NCI-H2029 treated with DMSO at 0.1 percent for 48 hours (cell line): ENCODE data around the gene COL4A6.

Experiments used
- DNase-seq: peaks from one replicate; lab custom pipeline; 2025; lab: John Stamatoyannopoulos, UW

COL4A6 gene

DNA sequence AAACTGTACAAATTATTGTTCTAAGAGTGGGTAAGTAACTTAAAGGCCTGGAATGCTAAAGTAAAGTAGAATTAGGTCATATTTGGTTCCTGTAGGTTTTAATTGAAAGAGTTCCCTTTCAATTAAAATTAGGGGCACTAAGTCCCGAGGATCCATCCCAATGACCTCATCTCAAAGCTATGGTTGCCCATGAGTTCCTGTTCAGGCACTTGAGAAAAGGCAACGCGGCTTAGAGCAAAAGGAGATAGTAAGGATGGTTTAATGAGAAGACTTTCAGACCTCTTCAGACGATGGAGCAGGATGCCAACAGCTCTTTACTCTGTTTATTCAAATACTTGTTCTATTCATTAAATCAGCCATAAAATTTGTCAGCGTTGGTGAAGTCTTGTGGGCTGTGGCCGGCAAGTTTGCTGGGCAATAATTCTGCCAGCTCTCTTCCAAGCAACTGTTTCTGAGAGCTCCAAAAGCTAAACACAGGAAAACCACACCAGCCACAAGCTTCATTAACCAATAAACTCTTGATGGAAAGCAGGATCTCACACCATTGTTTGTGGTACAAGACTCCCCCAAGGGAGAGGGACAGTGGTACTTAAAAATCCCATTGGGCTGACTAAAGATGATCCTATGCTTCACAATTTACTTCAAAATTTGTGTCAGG is 167.4 kb downstream of the COL4A6 start:
- DNase-seq = peak; percentile 4

DNA sequence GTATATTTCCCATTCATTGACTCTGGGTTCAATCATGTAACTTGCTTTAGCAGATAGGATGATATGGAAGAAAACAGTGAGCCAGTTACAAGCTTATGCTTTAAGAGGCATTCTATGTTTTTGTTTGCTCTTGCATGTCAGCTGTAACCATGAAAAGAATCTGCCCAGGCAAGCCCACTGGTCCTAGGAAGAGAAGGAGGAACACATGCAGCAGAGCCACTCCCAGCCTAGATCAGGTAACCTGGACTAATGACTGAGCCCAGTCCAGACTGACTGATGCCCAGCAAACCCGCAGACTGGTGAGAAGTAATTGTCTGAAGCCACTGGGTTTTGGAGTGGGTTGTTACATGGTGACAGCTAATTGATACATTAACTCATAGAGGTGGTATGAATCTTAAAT is 167.9 kb downstream of the COL4A6 start:
- DNase-seq = peak; percentile 8

DNA sequence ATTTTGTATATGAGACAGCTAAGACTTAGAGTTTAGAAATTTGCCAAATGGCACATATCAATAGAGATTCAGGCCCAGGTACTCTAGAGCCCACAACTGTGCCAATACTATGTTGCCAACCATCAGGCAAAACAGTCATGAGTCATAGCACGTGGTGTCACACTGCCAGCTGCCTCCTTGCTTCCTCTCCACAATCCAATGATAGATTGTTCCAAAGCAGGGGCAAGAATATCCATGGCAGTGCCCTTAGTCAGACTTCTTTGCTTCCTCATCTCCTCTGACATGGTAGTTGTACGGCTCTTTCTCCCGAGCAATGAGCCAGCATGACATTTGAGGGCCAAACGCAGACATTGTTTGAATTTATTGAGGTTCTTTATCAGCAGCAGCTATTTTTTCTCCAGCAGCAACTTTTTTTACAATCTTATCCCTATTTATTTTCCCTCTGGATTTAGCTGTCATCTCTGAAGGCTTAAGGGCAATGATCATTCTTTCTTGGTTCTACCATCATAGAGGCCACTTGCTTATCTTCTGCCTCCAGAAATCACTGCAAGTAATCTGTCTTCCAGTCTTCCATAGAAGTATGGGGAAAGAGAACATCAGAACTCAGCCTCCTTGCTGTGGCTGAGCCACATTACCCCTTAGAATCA is 169.7 kb downstream of the COL4A6 start:
- DNase-seq = no peak

DNA sequence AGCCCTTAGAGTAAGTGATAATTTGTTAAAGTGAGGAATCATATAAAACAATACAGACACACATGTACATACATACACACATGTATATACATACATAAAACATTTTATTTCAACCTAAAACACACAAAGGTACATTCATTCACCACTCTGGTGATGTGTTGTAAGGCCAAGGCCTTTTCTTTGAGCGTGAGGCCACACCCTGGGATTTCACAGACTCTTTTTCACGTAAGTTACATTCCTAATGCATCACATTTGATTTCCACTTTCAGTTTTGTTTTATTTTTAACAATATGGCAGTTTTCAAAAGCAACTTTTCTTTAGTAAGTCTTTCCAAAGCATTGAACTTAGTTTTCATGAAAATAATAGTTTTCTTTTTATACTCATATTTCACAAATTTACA is 170.7 kb downstream of the COL4A6 start:
- no peak for DNase-seq

DNA sequence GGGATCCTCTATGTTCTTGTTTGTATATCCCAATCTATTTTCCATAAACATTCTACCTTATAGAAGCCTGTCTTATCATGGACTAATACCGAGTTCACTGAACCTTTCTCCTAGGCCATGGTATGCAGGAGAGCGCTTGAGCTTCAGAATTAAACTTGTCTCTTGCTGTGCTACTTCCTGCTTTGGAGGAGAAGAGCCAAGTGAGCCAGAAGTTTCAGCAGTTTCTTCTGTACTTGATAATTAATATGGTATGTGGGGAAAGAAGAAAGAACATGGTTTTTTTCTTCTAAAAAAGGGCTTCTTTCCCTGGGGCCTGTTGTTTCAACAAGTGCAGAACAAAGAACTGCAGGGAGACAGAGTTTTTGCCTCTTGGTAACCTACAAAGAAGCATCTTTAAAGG is 173.8 kb downstream of the COL4A6 start:
- DNase-seq = no peak

DNA sequence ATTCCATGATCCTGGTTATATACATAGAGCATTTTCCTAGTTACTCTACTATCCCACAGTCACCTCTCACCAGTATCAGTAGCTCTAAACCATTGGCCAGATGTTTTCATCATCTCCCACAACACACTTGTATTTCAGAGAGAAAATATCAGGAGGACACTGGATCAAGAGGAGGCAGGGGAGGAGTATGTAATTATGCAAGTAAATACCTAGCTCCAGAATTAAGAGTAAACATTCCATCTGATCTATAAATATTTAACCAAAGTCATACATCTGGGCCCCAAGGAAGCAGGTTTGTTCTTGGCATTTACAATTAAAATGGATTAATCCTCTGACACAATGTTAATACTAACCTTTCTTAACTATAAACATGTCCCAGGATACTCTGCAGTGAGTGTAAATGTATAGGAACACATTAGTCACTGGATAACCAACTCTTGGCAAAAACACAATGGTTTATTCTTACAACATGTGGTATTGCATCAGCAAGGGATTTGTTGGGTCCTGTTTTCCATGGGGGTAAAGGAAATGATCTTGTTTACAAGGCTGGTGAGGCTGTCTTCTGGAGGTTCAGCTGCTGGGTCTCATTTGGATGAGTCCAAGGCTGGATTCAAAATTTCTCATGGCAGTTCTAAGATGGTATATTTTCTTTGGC is 176.5 kb downstream of the COL4A6 start:
- DNase-seq = no peak

DNA sequence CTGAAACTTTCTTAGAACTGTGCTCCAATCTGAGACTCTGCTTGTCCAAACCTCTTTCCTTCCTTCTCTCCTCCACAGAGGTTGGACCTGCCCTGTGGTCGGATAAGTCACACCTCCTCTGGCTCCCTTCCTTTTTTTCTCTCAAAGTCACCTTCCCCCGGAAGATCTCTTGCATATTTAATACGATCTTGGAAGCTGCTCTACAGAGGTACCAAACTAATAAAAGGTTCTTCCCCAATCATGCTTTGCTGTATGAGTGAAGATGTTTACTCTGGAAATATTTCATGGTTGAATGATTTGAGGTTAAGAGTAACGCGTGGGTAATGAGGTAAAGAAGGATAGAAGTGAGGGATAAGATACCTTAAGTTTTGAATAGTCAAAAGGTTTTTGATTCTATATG is 180.7 kb downstream of the COL4A6 start:
- no peak for DNase-seq

DNA sequence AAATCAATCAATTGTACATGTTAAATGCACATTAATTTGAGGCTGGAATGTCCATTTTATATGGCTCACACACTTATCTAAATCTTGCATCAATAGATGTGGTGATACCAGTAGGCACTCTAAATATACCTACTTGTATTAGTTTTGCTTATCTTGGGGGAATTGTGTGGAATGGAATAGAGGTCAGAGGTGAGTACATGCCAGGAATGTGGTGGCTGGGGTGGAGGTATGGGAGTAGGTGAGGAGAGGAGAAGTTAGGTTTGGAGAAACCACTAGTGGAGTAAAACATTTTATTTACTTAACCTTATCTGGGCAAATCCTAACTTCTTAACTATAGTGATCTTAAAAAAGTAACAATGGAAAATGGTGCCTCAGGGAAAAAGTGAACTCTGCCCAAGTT is 183.6 kb downstream of the COL4A6 start:
- DNase-seq = no peak

DNA sequence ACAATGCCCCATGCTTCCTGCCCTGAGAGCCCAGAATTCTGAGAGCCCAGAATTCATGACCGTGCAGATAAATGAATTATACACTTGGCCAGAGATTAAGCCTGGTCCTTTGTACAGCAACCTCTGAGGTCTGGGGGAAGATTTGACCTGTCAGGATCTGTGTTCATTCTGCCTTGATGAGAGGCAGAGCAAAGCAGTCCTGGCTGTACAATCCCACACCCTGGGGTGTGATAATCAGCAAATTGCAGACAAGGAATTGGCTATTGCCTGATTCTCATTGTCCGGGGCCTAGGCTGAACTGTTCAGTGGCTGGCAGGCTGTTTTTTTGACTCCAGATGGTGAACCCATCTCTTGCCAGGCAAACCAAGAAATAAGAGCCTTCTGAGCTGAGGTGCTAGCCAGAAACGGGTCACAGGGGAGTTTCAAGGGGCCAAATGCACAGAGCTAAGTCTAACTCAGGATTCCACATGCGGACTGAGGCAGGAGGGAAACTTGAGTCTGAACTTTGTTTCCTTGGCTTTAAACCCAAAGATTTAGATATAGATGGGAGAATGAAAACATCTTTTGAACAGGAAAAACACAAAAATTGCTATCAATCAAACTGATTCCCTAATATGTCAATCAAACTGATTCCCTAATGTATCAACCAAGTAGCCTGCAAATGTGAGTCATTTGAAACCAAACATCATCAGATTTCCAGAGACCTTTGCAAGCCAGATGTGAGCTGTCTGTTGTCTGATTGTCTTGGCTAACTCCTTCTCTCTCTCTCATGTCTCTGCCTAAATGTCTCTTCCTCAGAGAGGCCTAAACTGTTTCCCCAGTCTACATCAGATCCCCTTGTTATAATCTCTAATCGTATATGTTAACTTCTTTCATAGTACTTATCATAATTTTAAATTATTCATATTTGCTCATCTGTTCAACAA is 187.3 kb downstream of the COL4A6 start:
- DNase-seq = no peak

DNA sequence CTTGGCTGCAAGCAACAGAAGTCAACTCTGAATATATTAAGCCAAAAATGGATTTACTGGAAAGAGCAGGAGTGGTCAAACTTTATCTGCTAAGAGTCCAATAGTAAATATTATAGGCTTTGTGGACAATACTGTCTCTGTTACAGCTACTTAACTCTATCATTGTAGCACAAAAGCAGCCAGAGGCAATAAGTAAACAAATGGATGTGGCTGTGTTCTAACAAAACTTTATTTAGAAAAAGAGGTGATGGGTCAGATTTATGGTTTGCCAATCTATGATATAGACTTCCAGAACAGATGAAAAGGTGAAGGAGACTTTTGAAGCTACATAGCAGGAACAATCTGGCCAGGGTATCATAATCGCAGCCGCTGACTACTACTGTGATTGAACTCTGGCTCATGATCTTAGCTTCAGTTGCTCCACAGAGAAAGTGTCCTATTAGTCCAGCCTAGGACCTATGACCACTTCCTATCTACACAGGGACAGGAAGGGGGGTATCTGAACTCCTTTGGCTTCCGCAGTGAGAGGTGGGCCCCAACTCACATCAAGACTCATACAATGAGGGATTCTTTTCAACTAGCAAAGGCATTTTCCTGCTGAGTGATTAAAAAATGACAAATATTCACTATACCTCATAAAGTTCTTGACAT is 191.8 kb downstream of the COL4A6 start:
- no peak for DNase-seq

DNA sequence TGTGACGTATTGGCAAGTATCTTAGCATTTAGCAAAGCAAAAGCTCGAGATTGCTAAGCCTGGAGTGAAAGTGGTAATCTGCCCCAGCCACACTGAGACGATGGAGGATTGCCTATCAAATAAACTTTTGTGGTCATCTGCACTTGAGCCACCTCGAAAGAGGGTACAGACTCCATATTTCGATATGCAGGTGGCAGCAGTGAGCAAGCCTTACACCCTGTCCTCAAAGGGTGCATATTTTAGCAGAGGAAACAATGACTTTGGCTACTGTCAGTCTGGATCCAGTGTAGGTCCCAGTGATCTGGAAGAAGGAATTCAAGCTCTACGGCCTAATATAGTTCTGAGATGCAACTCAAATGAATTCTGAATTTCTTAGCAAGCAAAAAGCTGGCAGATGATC is 192.8 kb downstream of the COL4A6 start:
- DNase-seq = no peak

DNA sequence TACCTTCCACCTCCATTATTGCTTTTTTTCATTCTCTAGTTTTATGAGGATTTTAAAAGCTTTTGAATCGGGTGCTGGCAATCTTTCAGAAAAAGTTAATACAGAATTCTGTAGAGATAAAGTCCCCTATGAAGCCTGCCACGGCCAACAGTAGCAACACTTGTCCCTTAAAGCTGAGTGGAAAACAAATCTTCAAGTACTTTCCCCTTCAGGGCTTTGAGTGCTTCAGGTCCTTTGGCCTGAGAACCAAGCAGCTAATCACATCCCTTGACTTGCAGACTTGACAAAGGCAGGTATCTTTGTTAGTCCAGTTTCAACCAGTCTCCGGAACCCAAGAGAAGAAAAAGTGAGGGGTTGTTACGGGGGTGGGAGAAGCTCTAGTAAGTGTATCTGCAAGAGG is 202.2 kb downstream of the COL4A6 start:
- no peak for DNase-seq

DNA sequence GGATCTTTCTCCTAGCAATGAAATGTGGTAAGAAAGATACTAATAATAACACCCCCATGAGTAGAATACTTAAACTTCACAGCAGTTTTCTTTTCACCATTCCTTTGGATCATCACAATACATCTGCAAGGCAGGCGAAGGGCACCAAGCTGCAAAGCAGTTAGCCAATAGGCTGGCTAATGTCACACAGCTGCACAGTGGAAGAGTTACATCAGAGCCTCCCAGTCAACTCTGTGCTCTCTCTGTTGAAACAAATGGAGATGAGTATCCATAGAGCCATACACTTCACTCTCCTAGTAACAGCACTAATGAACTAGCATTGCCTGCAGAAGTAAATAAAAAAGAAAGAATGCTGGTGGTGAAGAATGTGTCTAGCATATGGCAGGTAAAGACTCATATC is 207.6 kb downstream of the COL4A6 start:
- no peak for DNase-seq

DNA sequence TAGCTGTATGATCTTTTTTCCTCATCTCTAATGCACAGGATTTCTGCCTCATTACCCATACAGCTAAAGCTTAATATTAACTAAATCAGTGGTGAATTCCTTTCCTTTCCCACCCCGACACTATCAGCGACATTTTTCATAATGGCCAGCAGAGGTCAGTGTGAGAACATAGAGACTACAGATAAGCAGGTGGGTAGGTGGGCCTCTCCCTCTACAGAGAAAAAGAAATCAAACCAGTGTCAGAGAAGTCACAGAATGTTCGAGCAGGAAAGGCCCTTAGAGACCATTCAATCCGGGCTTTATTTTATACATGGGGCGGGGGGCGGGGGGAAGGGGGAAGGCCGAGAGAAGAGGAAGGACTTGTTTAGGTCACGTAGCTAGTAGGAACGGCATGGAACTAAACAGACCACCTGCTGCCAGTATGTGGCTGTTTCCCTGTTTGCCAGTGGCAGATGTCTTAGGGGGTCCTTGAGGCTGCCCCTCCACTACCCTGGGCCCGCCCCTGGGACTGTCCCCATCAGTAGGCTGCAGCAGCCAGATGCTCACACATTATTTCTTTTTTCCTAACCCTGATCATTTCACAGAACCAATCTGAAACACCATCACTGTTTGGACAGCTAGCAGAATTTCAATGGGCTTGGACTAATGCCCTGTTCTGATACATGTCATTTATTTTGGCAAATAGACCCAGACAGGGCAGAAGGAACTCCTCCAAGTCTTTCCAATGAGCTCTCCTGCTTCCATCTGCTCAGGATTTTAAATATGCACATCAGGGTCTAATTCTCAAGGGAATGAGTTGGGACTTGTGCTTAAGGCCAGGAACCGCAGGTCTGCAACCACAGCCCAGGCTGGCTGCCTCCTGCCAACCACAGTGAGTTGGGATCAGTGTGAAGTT is 213.2 kb downstream of the COL4A6 start:
- DNase-seq = peak; percentile 25

DNA sequence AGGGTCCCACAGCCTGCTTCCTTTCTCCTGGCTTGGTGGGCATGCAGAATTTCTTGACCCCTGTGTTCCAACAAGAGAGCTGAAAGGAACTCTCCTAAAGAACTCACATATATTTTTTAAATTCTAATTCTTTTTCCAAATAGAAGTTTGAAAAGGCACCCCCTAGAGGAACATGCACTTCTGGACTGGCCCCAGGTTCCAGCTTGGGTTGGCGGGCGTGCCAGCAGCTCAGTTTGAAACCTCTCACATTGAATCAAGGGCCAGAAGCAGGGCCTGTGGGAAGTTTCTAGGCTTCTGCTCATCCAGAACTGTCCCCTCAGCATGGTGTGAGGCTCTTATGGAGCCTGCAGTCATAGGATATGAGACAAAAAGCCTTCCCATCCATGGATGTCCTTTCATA is 214.0 kb downstream of the COL4A6 start:
- DNase-seq = no peak

DNA sequence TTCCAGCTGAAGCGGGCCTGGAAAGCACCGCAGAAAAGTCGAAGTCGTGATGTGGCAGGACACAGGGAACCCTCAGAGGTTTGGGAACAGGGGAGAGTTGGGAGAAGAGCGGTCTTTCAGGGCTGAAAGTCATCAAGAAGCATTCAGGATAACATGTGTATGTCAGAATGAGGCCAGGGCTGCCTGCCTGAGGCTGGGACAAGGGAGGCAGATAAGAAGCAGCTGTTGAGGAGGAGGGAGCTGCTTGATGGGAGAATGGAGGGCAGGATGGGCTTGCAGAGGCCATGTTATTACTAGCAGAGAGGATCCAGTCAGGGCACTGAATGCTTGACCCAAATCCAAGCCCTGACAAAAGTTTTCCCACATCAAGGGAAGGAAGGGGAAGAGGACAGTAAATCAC is 214.6 kb downstream of the COL4A6 start:
- DNase-seq = no peak

DNA sequence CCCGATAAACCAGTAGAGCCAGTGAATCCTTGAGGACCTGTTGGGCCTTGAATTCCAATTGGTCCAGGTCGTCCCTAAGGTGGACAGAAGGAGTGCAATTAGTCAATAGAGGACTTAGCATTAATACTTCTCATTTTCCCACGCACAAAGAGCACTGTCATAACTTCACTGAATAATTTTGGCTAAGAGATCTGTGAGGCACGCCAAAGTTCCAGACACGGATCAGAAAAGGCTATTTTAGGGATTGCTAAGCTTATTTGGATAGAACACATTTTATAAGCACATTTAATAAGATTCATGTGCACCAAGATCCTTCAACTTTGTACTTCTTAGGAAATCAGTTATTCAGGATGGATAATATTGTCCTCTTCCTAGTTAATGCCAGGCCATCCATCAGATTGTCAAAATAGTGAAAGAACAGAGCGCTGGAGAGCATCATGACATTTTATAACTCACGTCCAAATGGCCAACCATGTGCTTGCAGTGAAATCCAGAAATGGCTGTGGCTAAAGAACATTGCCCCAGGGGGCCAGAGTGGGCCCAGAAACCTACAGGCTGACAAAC is 216.8 kb downstream of the COL4A6 start:
- DNase-seq = no peak

DNA sequence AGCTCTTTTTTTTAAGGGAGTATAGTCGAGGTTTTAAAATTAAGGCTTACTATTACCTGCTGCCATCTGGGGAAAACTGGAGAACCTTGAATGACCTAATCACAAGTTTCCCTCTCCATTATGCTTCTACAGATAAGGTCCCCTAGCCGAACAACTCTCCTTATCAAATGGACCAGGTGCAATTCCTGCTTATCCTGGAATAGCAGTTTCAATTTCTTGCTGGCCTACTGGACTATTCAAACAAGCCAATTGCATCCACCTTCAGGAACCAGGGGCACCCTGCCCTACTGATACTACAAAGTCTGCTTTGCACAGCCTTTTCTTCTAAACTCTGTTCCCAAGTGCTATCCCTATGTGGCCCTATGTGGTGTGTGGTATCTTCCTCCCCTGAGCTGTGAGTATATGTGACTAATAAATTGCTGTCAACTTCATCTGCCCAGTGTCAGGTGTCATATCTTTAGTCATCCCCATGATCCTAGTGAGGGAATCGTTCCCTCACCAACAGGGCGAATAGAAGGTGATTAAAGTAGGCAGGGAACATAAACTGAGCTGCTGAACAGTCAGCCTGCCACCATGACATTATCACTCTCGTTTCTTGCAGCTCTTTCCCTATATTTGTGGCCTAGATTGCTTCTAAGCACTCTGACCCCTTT is 218.1 kb downstream of the COL4A6 start:
- no peak for DNase-seq

DNA sequence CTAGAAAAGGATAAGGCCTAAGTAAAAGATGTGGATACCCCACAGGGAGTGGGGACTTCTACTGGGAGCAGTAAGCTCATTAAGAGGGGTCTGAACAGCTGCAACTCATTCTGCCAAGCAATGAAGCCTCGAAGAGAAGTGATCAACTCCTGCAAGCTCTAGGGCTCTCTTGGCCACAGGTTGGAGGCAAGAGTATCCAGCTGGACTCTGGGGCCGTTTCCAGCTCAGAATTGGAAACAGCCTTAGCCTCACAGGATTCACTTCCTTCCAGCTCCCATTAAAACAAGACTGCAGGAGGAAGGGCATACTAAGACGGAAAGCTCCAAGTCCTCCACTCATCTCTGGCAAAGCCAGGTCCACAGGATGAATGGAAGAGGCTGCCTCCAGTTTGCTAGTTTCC is 220.3 kb downstream of the COL4A6 start:
- no peak for DNase-seq

DNA sequence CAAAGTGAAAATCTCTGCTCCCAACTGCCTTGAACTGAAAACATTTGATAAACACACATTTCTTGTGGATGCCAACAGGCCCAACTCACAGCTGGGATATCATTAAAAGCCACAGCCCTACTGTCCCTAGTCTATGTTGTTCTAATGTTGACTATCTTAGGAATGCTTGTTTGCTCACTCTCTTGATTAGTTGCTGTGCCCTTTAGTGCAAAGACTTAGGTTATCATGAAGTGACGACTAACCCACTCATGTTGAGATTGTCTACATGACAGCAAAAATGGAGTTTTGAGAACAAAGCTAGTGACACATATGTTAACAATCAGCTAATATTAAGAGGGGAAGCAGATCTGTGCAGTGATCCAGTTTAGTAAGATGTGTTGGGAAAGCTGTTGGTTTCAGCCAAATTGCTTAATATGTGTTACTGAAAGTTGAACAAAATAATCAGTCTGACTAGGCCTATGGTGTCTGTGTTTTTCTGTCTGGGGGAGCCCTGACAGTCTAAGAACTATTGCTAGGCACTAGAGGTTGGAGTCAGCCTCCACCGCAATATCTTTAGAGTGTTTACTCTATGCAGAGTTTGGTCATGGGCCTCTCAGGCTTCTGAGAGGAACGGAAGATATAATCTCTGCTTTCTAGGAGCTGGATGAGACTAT is 221.2 kb downstream of the COL4A6 start:
- no peak for DNase-seq
